ENCODE measurements around the gene NSUN2. TPM values are rescaled to one million over a fixed set of nuclear protein-coding genes. Genes with fewer than 3 reads are reported as not detected.

NSUN2 gene
- total and polyA plus RNA-seq, 2 of the 4 experiments (the other 2 are of a cell fraction): 51.1 to 61.1 TPM

DNA sequence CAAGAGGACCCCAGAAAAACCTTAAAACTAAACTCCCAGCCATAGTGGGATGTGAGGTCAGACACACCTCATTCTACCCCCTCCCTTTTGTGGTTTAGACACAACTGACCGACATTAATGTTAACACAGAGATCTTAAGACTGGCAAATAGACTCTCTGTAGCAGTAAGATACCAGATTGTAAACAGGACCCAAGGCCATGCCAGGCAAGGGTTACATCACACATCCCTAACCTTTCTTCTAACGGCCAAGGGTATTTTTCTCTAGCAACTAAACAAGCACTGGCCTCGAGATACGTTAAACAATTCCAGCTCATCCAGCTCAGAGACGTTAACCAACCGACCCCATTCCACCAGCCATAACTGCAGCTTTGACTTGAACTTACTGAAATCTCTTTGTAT is 38.8 kb downstream of the NSUN2 start:
- Histone ChIP-seq H2AFZ (replicated peaks; ENCODE audit: low read length, poor library complexity) (no peak overlapping the region), H3K4me2 (ENCODE audit: low read depth, low read length) (no peak overlapping the region), H3K14ac (replicated peaks; ENCODE audit: low read depth, low read length) (no peak overlapping the region), H2BK5ac (ENCODE audit: low read depth, low read length, poor library complexity, severe bottlenecking) (no peak overlapping the region), H3K9ac (ENCODE audit: low read depth, low read length) (no peak overlapping the region), H3K4ac (ENCODE audit: low read depth, low read length) (no peak overlapping the region), H3K4me1 (ENCODE audit: control insufficient read depth, insufficient read depth, low read length) (no peaks in the 10 kb centered on the region; the same call in 1 of the 2 replicates), H3K23ac (ENCODE audit: low read depth, low read length) (no peak overlapping the region), H2BK120ac (ENCODE audit: low read depth, low read length) (no peak overlapping the region), H3K27ac (ENCODE audit: insufficient read depth, low read length) (no peak overlapping the region), H2AK9ac (replicated peaks; ENCODE audit: low read depth, low read length, poor library complexity) (no peak overlapping the region), H4K5ac (ENCODE audit: low read depth, low read length) (no peak overlapping the region), H3K36me3 (ENCODE audit: control insufficient read depth, insufficient read depth, low read length) (peaks cover 15% of the 10 kb centered on the region), H4K20me1 (ENCODE audit: insufficient read depth, low read length) (no peaks in the 10 kb centered on the region; the same call in none of the 2 replicates), H2BK20ac (ENCODE audit: low read depth, low read length) (no peak overlapping the region), H2AK5ac (ENCODE audit: low read depth, low read length) (no peak overlapping the region), H3K9me3 (ENCODE audit: control insufficient read depth, insufficient read depth, low read length) (no peaks in the 10 kb centered on the region), H3K4me3 (ENCODE audit: insufficient read depth, low read depth, low read length) (no peak overlapping the region), H3K56ac (ENCODE audit: extremely low read depth, insufficient read depth, low read length) (no peak overlapping the region), H3K9me1 (ENCODE audit: insufficient read depth, low read length) (no peaks in the 10 kb centered on the region; the same call in 1 of the 2 replicates), H3K27me3 (ENCODE audit: control insufficient read depth, insufficient read depth, low read length) (no peaks in the 10 kb centered on the region), H4K91ac (ENCODE audit: insufficient read depth, low read depth, low read length) (no peak overlapping the region), H3K18ac (ENCODE audit: low read depth, low read length) (no peak overlapping the region), H3K79me1 (ENCODE audit: low read depth in 1 of 2, low read length in 2 of 2) (peaks cover 2 to 4% of the 10 kb centered on the region in 2 experiments; a peak in 2 of 4 replicates), H4K8ac (ENCODE audit: low read depth in 2 of 2, low read length in 2 of 2) (no peak overlapping the region), H2BK15ac (ENCODE audit: low read depth, low read length) (no peak overlapping the region)
- ATAC-seq (ENCODE audit: low read depth): no peak
- intact Hi-C loops (cut with micrococcal nuclease): no loop called here
- dilution Hi-C loops (cut with HindIII; ENCODE audit: low sequenced_read_pairs, unreplicated experiment): no loop called here
- POLR2A ChIA-PET (ENCODE audit: unreplicated experiment): no interaction called here
- TF ChIP-seq BHLHE40 (IDR thresholded peaks at IDR 0.05; ENCODE audit: low read depth, low read length) (no peak), CEBPB (IDR thresholded peaks at IDR 0.05; ENCODE audit: low read depth, low read length) (no peak), MXI1 (IDR thresholded peaks at IDR 0.05; ENCODE audit: borderline replicate concordance, low read depth, low read length) (no peak), NFE2L2 (IDR thresholded peaks at IDR 0.05; ENCODE audit: low read depth, low read length) (no peak), MAZ (IDR thresholded peaks at IDR 0.05; ENCODE audit: borderline replicate concordance, low read depth, low read length) (no peak), SMC3 (IDR thresholded peaks at IDR 0.05; ENCODE audit: low read depth, low read length) (no peak), CHD1 (IDR thresholded peaks at IDR 0.05; ENCODE audit: low read depth, low read length) (no peak), ELK1 (IDR thresholded peaks at IDR 0.05; ENCODE audit: borderline replicate concordance, low read depth, low read length) (no peak), CTCF (conservative IDR thresholded peaks at IDR 0.05; ENCODE audit: low read depth, low read length) (no peak)
- no peak for DNase-seq
- WGBS, 2 experiments (ENCODE audit: extremely low coverage in 2 of 2, insufficient read length in 1 of 2): 80% methylated on average over 3 of the region's 6 CpGs; no CpG with 5 or more reads in 1 of the 2 experiments
- no TSS peak for BruUV-seq (replicated peaks)
- in situ Hi-C loops (cut with MboI; ENCODE audit: low sequenced_read_pairs): loop anchor here (10.0 kb wide), 1 partner anchor 219 kb away; the partner anchor contains the start of gene MED10
- CTCF ChIA-PET: no interaction called here
